IMR-90 (cell line): ENCODE results near the gene CDKN2B-AS1.

Experiments used
- CHD1 ChIP-seq: IDR thresholded peaks from 2 replicates; pipeline ENCODE4 v1.6.1; 2012; ENCODE audit warnings: low read depth, low read length, improper control_type of control experiment
- POLR2A ChIP-seq: IDR thresholded peaks from 2 replicates; pipeline ENCODE4 v1.6.1; 2012; ENCODE audit warnings: mild to moderate bottlenecking, low read depth, low read length
- SMC3 ChIP-seq: fragments of 150-350 bp; IDR thresholded peaks from 2 replicates; pipeline ENCODE4 v1.6.1; 2016; ENCODE audit warnings: low read depth, mild to moderate bottlenecking, antibody characterized with exemption, low read length, moderate library complexity
- USF2 ChIP-seq: fragments of 150-350 bp; IDR thresholded peaks from 2 replicates; pipeline ENCODE4 v1.6.1; 2017; ENCODE audit warnings: mild to moderate bottlenecking, antibody characterized with exemption, low read length, low read depth
- TF ChIP-seq, protein P1 (sequence below): conservative IDR thresholded peaks from 2 replicates; pipeline ENCODE4 v1.5.1; 2012; ENCODE audit warnings: mild to moderate bottlenecking, low read depth, low read length, improper control_type of control experiment

DNA sequence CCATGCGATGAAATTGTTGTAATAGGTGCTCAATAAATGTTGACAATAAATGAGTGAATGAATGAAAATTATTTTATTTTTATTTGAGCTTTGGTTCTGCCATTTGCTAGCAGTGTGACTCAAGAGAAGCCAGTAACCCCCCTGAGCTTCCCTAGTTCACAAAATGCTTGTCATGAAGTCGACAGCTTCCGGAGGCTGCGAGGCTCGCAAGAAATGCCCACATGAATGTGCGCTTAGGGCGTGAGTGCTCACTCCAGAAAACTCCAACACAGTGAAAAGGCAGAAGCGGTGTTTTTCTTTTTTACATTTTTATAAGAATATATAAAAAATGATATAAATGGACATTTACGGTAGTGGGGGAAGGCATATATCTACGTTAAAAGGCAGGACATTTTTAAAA is 26.9 kb upstream of the CDKN2B-AS1 start:
- TF ChIP-seq, protein P1, sequence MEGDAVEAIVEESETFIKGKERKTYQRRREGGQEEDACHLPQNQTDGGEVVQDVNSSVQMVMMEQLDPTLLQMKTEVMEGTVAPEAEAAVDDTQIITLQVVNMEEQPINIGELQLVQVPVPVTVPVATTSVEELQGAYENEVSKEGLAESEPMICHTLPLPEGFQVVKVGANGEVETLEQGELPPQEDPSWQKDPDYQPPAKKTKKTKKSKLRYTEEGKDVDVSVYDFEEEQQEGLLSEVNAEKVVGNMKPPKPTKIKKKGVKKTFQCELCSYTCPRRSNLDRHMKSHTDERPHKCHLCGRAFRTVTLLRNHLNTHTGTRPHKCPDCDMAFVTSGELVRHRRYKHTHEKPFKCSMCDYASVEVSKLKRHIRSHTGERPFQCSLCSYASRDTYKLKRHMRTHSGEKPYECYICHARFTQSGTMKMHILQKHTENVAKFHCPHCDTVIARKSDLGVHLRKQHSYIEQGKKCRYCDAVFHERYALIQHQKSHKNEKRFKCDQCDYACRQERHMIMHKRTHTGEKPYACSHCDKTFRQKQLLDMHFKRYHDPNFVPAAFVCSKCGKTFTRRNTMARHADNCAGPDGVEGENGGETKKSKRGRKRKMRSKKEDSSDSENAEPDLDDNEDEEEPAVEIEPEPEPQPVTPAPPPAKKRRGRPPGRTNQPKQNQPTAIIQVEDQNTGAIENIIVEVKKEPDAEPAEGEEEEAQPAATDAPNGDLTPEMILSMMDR = no peak
- TF ChIP-seq POLR2A = no peak
- no peak for TF ChIP-seq CHD1
- TF ChIP-seq USF2 = no peak
- TF ChIP-seq SMC3 = no peak
